ENCODE measurements around the gene SSTR4.

The SSTR4 gene

GRCh38 chr20:23047001-23047737 is 12.1 kb downstream of the SSTR4 start:
- no peak for DNase-seq (ENCODE audit: low read depth)
- no peak overlapping the region for H3K4me3 ChIP-seq (ENCODE audit: control insufficient read depth, low read depth, low read length)
- TF ChIP-seq CTCF (conservative IDR thresholded peaks at IDR 0.05; ENCODE audit: control insufficient read depth, insufficient read depth, low read depth, low read length): no peak

GRCh38 chr20:23047738-23048214 is 12.7 kb downstream of the SSTR4 start:
- TF ChIP-seq CTCF (conservative IDR thresholded peaks at IDR 0.05; ENCODE audit: control insufficient read depth, insufficient read depth, low read depth, low read length): no peak
- peak overlapping the region; percentile 12 for H3K4me3 ChIP-seq (ENCODE audit: control insufficient read depth, low read depth, low read length)
- DNase-seq (ENCODE audit: low read depth): no peak

- DNase-seq (ENCODE audit: low read depth): peak; percentile 44
- H3K4me3 ChIP-seq (ENCODE audit: control insufficient read depth, low read depth, low read length): peak overlapping the region; percentile 31
- TF ChIP-seq CTCF (conservative IDR thresholded peaks at IDR 0.05; ENCODE audit: control insufficient read depth, insufficient read depth, low read depth, low read length): peak; percentile 13
Measured at GRCh38 chr20:23048283-23049200, 13.4 kb downstream of the SSTR4 start.

- no peak for TF ChIP-seq CTCF (conservative IDR thresholded peaks at IDR 0.05; ENCODE audit: control insufficient read depth, insufficient read depth, low read depth, low read length)
- DNase-seq (ENCODE audit: low read depth): peak; percentile 66
- peak within 1 kb of the TSS; percentile 47 for H3K4me3 ChIP-seq (ENCODE audit: control insufficient read depth, low read depth, low read length)
Measured at GRCh38 chr20:23049201-23050075, 14.3 kb downstream of the SSTR4 start, which contains the start of gene THBD. Gene THBD (minus strand): TSS chr20:23049672. CDS start chr20:23049504, 168 bp downstream.

GRCh38 chr20:23050076-23050838 is 15.1 kb downstream of the SSTR4 start:
- H3K4me3 ChIP-seq (ENCODE audit: control insufficient read depth, low read depth, low read length): peak overlapping the region; percentile 47
- no peak for DNase-seq (ENCODE audit: low read depth)
- no peak for TF ChIP-seq CTCF (conservative IDR thresholded peaks at IDR 0.05; ENCODE audit: control insufficient read depth, insufficient read depth, low read depth, low read length)
